SK-N-SH (cell line): ENCODE data around the gene RAB22A.

Experiments
- CTCF ChIP-seq: fragments of 200-600 bp; sonication (generic); IDR thresholded peaks from 2 replicates; pipeline ENCODE4 v1.6.1; 2017; ENCODE audit warnings: antibody characterized with exemption, mild to moderate bottlenecking, moderate library complexity
- ELF1 ChIP-seq: IDR thresholded peaks from 2 replicates; pipeline ENCODE4 v1.4.0; 2012
- EZH2phosphoT487 ChIP-seq: fragments of 200-600 bp; sonication (generic); IDR thresholded peaks from 2 replicates; pipeline ENCODE4 v1.6.1; 2017; ENCODE audit warnings: low read depth, mixed run types, mild to moderate bottlenecking, antibody characterized with exemption, moderate library complexity, borderline replicate concordance
- FOSL2 ChIP-seq: IDR thresholded peaks from 2 replicates; pipeline ENCODE4 v1.4.0; 2012; ENCODE audit warnings: low read depth, mild to moderate bottlenecking, moderate library complexity, borderline replicate concordance
- JUND ChIP-seq: IDR thresholded peaks from 2 replicates; pipeline ENCODE4 v1.4.0; 2012
- PBX3 ChIP-seq: IDR thresholded peaks from 2 replicates; pipeline ENCODE4; 2012
- POLR2AphosphoS5 ChIP-seq: IDR thresholded peaks from 2 replicates; pipeline ENCODE4 v1.6.1; 2012; ENCODE audit warnings: low read depth, low read length
- RXRA ChIP-seq: IDR thresholded peaks from 2 replicates; pipeline ENCODE4 v1.4.0; 2012; ENCODE audit warnings: low read depth, mild to moderate bottlenecking, borderline replicate concordance
- SIN3A ChIP-seq: IDR thresholded peaks from 2 replicates; pipeline ENCODE4 v1.6.1; 2012; ENCODE audit warnings: low read depth, mild to moderate bottlenecking, low read length, moderate library complexity, borderline replicate concordance
- USF2 ChIP-seq: fragments of 150-350 bp; IDR thresholded peaks from 2 replicates; pipeline ENCODE4 v1.6.1; 2017; ENCODE audit warnings: antibody characterized with exemption, low read length, low read depth, borderline replicate concordance

GRCh38 chr20:58310291-58310782 lies 822 bp downstream of the RAB22A start:
- TF ChIP-seq POLR2AphosphoS5 (no peak), EZH2phosphoT487 (no peak), CTCF (no peak), USF2 (no peak), RXRA (no peak), FOSL2 (no peak), ELF1 (no peak), JUND (no peak), PBX3 (no peak), SIN3A (no peak)
